Stimulated activated CD4-positive, alpha-beta T cell treated with anti-CD3 and anti-CD28 coated beads, Interleukin-12 subunit alpha, Interleukin-12 subunit beta, amount 100 ng/mL, for 48 hours (primary cell): ENCODE results near the gene RIMBP2.

Experiments used
- DNase-seq, 3 donors: peaks; one replicate each; pipeline ENCODE4 v3.0.0-alpha.2; 2020; ENCODE audit warnings: low read depth in 2 of 3, low spot score in 1 of 3

The RIMBP2 gene

DNA sequence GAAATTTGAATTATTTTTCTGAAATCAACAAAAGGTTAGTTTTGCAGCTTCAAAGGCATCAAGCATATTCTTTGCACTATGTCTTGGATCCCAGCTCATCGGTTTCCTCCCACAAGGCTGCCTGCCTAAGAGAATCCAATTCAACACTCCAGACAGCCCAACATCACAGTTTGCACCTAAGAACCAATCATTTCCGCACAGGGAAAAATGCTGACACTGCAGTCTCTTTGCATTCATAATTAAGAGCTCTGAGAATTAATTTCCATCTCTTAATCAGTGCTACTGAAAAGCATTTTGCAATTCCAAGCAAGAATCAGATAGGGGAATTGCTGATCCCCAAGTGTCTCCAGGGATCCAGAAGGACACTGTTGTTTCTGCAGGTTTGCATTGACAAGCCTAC lies 202.5 kb downstream of the RIMBP2 start:
- no peak for DNase-seq

DNA sequence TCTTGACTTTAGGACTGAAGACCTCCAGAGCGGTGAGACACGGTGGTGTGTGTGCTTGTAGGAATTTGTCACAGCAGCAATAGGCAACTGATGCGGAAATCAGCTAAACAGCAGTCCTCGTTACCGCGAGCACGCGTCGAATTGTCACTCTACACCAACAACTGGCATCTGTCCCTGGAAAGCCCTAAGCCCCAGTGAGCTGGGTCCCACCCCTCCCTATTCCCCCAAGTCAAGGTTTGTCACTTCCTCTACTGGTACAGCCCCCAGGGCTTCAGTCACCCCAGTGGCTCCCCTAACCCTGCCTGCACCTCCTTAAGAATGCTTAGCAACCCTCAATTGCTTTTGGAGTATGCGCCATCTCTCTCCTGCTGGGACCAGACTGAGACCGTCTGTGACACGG lies 204.8 kb downstream of the RIMBP2 start:
- no peak for DNase-seq

DNA sequence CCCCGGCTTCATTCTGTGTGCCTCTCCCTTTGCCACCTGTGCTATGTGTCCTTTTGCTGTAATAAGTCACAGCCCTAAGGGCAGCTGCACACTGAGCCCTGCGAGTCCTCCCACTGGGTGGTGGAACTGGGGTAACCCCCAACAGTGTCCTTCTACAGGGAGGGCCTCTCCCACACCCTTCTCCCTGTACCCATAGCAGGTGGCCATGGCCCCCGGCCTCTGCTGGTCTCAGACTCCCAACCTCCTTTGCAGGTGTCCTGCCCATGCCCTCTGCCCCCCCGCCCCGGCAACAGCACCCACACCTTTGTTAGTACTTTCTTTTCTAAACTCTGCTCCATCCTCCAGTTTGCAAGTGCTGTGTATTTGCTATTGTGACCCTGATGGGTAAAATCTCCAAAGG lies 206.6 kb downstream of the RIMBP2 start:
- DNase-seq, result no peak

DNA sequence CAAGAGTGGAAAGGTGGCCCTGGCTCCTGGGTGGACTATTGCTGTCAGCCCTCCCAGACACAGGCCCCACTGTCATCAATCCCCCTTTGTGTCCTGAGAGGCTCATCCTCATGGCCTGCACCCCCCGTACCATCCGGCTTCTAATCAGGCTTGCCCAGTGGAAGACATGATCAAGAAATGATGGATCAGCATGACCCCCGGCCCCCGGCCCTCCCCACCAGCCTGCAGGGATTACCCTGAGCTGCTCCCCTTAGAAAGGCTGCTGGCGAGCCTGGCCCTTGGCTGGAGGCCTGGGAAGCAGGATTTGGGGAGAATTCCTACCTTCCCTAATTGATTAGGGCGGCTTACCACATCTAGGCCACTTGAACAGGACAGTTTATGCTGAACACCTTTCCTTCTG lies 207.3 kb downstream of the RIMBP2 start:
- DNase-seq, result no peak

DNA sequence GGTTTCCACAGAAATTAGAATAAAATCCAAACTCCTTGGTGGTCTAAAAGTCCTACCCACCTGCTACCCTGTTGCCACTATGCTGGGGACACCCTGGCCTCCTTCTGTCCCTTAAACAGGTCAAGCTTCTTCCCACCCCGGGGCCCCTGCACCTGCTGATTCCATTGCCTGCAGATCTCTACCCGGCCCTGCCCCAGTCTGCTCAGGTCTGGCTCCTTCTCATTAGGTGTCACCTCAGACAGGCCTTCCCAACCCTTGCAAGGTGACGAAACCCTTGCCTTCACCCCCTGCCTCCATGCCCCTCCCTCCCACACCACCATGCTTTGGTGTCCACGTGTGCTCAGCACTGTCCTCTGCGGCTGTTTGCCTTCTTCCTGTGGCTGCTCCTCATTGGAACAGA lies 207.8 kb downstream of the RIMBP2 start:
- DNase-seq, result no peak

DNA sequence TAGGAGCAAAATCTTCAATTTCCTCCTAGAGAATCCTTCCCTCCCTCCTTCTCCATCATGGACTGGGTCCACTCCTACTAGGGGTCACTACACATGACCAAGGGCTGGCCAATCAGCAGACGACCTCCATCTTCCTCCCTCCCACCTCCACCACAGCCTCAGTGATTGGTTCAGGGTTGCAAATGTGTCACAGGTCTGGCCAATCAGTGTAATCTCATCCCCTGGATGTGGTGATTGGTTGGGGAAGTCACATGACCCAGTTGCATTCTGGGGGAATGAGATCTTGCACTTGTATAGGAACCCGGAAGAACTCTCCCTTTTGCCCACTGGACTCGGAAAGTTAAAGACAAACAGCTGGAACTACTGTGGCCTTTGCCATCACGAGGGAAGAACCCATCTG lies 209.3 kb downstream of the RIMBP2 start:
- no peak for DNase-seq

DNA sequence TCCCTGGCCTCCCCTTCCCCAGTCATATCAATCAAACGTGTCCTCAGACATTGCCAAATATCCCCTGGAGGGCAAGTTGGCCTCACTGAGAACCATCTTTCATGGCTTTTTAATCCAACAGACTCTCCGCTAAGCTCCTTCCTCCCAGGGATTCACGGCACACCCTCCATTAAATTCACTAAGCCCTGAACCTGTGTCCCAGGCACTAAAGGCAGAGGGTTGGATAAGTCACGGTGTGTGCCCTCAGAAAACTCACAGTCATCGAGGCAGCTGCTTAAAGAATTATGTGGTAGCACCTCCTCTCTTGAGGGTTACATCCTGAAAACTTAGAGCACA lies 211.3 kb downstream of the RIMBP2 start:
- DNase-seq, result no peak

DNA sequence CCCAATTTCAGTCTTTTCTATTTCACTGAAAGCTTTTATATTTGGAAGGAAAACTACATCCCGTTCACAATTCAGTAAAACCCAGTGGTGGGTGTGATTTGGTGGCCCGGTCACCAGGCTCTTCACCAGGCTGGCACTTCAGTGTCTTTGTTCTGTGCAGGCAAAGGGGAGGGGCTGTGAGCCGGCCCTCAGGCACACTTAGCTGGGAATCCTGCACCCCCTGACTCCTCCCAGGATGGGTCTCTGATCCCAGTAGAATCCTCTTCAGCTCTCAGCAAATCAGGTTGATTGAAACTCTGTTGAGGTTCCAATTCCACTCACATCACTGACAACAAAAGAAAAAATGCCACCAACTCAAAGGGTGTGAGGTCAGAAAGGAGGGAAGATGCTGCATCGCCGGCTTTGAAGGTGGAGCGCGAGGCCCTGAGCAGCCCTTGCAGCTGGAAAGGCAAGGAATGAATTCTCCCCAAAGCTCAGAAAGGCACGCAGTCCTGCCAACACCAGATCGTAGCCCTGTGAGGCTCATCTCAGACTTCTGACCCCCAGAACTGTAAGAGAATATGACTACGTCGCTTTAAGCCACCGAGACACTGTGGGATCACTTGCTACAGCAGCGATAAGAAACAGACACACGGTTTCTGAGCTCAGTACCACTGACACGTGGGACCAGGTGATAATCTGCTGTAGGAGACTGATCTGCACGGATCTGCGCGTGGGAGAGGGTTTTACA lies 211.8 kb downstream of the RIMBP2 start:
- no peak for DNase-seq

DNA sequence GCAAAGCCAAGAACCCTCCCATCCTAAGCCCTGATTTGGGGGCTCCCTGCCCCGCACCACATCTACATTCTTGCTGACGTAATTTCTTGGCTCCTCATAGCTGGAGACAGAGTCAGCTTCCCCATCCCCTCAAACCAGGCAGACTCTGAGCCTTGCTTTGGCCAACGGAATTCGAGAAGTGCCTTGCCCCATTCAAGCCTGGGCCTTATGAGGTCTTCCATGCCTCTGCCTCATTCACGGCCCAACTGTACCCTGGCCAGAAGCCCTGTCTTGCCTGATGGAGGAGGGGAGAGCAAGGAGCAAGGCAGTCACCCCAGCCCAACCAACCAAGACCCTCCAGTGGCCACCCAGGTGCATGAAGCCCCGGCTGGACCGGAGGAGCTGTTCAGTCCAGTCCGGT lies 214.3 kb downstream of the RIMBP2 start:
- no peak for DNase-seq

DNA sequence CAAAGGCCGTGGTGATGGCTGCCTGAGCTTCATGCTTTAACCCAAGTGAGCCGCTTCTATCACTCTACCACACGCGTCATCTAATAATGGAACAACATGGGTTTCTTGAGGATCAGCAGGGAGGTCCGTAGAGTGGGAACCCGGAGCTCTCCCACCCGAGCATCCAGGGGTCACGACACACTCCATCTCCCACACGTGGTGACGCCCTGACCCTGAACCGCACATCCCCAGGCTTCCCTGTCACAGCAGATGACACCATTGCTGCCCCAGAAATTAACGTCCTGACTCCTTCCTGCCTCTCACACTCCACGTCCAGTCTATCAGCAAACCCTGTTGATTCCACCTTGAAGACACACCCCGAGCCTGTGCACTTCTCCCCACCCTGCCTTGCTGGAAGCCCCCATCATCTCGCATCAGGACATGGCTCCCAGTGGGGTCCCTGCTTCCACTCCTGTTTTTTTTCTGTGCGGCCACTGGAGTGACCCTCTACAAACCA lies 215.2 kb downstream of the RIMBP2 start:
- DNase-seq, result no peak

DNA sequence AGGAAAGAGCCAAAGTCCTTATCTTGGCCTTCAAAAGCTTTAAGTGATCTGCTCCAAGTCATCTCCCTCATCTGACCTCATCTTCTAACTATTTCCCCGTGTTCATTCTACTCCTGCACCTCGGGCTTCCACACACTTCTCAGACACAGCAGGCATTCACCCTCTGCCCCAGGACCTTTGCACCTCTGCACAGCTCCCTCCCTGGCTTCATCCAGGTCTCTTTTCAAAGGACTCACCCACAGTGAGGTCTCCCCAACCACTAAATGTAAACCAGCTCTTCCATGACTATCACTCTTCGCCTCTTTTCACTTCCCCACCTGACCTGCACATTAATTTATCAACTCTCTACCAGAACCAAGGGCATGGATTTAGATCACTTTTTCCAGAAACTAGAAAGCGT lies 216.6 kb downstream of the RIMBP2 start:
- DNase-seq, result no peak

DNA sequence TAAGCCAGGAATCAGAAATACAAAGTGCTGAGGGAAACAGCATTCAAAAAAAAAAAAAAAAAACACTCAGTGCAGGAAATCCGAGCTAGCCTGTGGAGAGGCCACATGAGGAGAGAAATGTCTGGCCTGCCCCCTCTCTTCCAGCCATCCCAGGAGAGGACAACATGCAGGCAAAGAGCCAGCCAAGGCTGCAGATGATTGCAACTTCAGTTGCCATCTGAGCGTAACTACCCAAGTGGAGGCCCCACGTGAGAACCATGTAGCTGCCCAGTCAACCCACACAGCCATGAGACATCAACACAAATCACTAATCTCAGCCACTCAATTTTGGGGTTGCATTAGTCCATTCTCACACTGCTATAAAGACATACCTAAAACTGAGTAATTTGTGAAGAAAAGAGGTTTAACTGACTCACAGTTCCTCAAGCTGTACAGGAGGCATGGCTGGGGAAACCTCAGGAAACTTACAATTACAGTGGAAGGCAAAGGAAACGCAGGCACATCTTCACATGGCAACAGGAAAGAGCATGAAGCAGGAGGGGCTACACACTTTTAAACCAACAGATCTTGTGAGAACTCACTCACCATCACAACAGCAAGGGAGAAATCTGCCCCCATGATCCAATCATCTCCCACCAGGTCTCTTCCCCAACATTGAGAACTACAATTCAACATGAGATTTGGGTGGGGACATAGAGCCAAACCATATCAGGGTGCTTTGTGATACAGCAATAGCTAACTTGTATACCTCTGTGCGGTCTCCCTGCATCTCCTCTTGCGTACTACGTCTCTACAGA lies 217.3 kb downstream of the RIMBP2 start:
- DNase-seq, result no peak

DNA sequence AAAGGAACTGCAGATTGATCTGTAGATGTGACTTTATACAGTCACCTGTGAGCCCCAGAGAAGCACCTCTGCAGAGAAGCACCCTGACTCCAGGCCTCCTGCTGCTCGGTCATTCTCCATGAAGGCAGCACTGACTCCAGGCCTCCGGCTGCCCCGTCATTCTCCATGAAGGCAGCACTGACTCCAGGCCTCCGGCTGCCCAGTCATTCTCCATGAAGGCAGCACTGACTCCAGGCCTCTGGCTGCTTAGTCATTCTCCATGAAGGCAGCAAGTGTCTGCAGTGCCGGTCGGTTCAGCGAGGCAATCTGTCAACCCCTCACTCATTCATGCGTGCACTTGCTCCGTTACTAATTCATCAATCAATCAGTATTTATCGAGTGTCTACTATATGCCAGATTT lies 218.1 kb downstream of the RIMBP2 start:
- DNase-seq, result no peak

DNA sequence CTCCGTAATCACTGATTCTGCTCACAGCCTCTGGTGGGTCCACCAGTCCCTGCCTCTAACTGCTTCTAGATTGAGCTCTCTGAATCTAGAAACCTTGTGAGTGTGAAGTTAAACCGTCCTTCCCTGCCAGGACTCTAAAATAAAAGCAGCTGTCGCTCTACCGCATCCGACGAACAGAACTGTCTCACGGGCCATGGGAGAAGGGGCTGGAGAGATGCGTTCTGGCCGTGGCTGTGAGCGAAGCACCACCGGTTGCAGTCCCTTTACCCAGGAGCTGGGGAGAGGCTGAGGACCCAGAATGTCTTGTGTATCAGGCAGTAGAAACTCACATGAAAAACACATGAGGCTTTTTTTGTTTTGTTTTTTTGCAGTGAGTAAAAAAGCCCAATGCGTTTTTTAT lies 218.8 kb downstream of the RIMBP2 start:
- no peak for DNase-seq

DNA sequence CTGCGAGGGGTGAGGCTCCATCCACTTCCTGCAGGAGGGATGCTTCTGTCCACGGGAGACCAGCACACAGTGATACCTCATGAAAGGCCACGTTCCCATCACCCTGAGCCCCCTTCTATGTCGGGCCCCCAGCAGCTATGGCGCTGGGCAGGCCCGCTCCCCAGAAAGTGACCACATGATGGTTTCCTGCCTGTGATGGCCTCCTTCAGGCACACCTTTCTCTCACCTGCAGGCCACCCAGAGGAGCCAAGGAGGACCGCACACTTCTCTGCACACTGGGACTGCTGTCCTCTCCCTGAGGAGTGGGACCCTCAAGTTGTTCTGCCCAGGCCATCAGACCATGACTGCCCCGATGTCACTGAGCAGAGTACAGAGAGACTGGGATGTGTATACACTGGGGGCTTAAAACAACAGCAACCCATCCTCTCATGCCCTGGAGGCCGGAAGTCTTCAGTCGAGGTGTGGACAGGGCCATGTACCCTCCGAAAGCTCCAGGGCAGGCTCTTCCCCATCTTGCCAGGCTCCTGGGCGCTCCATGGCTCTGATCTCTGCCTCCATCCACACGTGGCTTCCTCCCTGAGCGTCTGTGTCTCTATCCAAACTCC lies 219.5 kb downstream of the RIMBP2 start:
- no peak for DNase-seq

DNA sequence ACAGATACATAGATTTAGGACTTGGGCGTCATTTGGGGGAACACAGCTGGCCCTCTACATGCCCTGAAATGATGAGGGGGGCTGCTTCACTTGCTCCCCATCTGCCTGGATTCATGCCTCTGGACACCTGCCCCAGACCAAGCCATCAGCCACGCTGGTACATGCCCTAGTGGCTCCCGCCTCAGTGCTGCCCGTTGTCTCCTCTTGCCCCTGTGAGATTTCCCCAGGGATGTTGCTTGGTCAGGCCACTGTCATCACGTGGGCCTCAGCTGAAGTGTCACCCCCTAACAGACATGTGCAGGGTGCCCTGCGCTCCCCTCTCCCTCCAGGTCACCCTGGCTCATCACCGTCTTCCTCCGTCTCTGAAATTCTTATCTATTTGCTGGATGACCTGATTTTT lies 220.9 kb downstream of the RIMBP2 start:
- no peak for DNase-seq

DNA sequence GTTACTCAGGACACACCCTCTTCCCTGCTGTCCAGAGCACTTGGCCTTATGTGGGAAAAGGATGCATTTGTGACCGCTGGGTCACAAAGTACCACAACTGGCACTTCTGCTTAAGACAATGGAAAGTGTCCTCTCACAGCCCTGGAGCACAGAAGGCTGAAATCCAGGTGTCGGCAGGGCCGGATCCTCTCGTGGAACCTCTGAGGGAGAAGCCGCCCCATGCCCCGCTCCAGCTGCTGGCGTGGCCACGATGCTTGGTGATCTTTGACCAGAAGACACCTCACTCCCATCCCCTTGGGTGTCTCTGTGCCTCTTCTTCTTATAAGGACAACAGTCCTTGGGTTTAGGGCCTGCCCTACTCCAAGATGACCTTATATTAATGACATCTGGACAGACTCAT lies 221.4 kb downstream of the RIMBP2 start:
- no peak for DNase-seq

DNA sequence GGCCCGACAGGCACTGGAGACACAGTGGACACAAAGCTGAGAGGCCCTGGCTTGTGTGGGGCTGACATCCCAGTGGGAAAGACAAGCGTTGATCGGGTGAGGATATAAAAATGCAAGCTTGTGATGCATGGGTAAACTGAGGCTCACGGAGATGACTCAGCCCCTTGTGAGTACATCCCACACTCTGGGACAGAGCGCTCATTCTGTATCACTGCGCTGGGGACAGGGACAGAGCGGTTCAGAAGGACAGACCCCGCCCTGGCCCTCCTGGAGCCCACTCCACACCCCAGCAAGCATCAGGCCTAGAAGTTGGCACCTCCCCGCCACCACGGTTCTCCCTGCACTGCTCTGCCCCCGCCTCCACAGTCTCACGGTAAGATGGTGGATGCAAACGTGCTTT lies 222.1 kb downstream of the RIMBP2 start:
- no peak for DNase-seq

DNA sequence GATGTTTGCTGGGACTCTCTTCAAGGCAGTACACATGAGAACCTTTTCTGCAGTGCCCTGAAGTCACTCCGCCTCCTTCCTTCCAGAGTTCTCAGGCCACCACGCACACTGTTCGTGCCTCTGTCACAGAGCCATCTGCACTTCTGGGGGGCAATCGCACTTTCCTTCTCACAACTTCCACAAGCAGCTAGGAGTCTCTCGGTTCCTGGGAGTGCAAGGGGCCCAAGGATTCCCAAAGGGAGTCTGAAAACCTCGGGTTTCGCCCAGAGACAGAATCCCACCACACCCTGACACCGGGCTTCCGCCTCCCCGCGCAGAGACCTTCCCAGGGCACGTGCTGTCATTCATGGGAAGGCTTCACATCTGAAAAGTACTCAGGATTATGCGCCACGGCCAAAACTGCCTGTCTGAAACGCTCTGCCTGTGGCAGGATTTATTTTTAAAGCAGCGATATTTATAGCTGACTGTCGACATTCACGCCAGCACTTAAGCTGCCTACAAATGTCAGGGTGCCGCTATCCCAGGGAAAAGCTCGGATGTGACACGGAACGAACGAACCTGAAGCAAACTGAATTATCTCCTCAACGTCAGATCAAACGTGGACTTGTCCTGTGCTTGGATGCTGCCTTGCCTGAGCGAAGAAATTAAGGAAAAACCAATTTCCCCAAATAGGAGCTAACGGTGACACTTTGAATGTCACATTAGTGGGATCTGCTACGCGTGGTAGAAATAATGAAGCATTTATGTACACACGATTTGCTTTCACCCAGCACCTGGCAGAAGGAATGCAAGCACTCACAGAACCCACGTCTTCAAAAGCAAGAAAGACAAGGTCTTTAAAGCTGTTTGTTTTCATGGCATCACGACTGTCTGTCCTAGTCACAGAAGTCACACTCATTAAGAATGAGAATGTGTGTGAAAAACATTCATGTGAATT lies 224.4 kb downstream of the RIMBP2 start:
- no peak for DNase-seq

DNA sequence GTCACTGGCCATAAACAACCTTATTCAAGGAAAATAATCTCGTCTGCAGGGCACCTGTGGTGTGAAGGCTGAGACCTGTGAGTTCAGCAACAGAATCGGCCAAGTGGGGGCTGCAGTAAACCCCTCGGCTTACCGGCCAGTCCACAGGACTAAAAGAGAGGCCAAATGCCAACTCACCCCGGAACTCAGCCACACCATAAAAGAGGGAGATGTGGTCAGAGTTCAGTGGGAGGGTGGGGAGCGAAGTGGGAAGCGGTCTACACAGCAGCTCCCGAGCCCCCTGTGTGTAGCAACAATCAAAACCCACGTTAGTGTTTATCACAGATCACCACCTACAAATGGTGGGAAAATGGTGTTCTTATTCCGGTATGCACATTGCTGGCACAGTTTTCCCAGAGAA lies 225.4 kb downstream of the RIMBP2 start:
- no peak for DNase-seq

DNA sequence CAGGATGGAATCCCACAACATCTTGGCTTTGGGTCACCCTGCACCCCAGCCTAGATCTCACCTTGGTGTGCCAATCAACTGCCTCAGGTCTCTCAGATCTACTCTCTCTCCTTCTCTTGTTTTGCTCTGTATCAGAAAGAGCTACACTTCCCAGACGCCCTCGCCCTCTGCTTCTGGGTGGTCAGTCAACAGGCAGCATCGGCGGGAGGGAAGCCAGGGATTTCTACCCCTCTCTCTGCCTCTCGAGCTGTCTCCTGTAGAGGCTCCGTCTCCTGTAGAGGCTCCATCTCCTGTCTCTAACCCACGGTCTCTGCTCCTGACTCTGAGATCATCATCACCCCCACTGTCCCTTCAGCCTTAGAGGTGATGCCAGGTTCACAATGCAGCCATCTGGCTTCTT lies 226.8 kb downstream of the RIMBP2 start:
- DNase-seq, result no peak
